PFSK-1 (cell line): Measurements from ENCODE around the gene AIDA.

Experiments
- POLR2AphosphoS5 ChIP-seq: IDR thresholded peaks from 2 replicates; pipeline ENCODE4 v1.6.1; 2012; ENCODE audit warnings: low read depth, mild to moderate bottlenecking, control low read depth, low read length, moderate library complexity
- REST ChIP-seq, 2 experiments: IDR thresholded peaks; 2 replicates each; pipeline versions ENCODE4 v1.6.1 to v1.8.0; 2011 to 2012; ENCODE audit warnings: low read depth in 2 of 2, low read length in 2 of 2, control low read depth in 1 of 2, inconsistent platforms in 1 of 2, mild to moderate bottlenecking in 1 of 2, moderate library complexity in 1 of 2; ENCODE audit not compliant: insufficient read depth in 1 of 2
- SIN3A ChIP-seq: IDR thresholded peaks from 2 replicates; pipeline ENCODE4 v1.6.1; 2012; ENCODE audit warnings: mild to moderate bottlenecking, low read length, moderate library complexity, borderline replicate concordance; ENCODE audit not compliant: insufficient read depth
- TAF1 ChIP-seq: IDR thresholded peaks from 2 replicates; pipeline ENCODE4 v1.6.1; 2012; ENCODE audit warnings: low read length, control low read depth, borderline replicate concordance; ENCODE audit not compliant: insufficient read depth

- TF ChIP-seq POLR2AphosphoS5 = 0 out of 2 replicates have a peak, but pooled peaks have one; percentile 40
- no peak for TF ChIP-seq SIN3A
- no peak for TF ChIP-seq TAF1
- no peak for TF ChIP-seq REST (IDR thresholded peaks at IDR 0.05; ENCODE audit: insufficient read depth in 1 of 2, low read depth in 2 of 2, low read length in 2 of 2)
Measured at GRCh38 chr1:222709700-222710153, 2.6 kb downstream of the AIDA start.
